Activated naive CD4-positive, alpha-beta T cell treated with anti-CD3 and anti-CD28 coated beads, Interleukin-2, amount 50 U/mL, for 24 hours (primary cell): ENCODE data around the gene CBL.
"Not testable (repeated sequence)": the region's sequence is repeated elsewhere in the genome, so short reads cannot be mapped to it uniquely, and the experiment has no call there.

Experiments
- H3K27ac Mint-ChIP-seq: one replicate; pipeline ENCODE4 v1.8.0; 2021; ENCODE audit warnings: mild to moderate bottlenecking, mixed read lengths
- H3K27me3 Mint-ChIP-seq: one replicate; pipeline ENCODE4 v1.8.0; 2021; ENCODE audit warnings: mixed read lengths
- H3K36me3 Mint-ChIP-seq: one replicate; pipeline ENCODE4 v1.8.0; 2021; ENCODE audit warnings: mixed read lengths
- H3K4me1 Mint-ChIP-seq: one replicate; pipeline ENCODE4 v1.8.0; 2021; ENCODE audit warnings: mixed read lengths
- H3K4me3 Mint-ChIP-seq: one replicate; pipeline ENCODE4 v1.8.0; 2021; ENCODE audit warnings: mild to moderate bottlenecking, mixed read lengths
- H3K9me3 Mint-ChIP-seq: one replicate; pipeline ENCODE4 v1.8.0; 2021; ENCODE audit warnings: mixed read lengths

The CBL gene

GRCh38 chr11:119179342-119179741 lies 26.8 kb upstream of the CBL start:
- Mint-ChIP-seq H3K36me3 (peaks cover 5% of the 10 kb centered on the region), H3K9me3 (no peaks in the 10 kb centered on the region), H3K27ac (no peak overlapping the region), H3K27me3 (no peaks in the 10 kb centered on the region), H3K4me3 (no peak overlapping the region), H3K4me1 (peaks cover 17% of the 10 kb centered on the region)

- Mint-ChIP-seq H3K4me1 (peaks cover 17% of the 10 kb centered on the region), H3K4me3 (no peak overlapping the region)
Observed at GRCh38 chr11:119179983-119180382, 26.2 kb upstream of the CBL start.

GRCh38 chr11:119180729-119181676 lies 25.1 kb upstream of the CBL start:
- Mint-ChIP-seq H3K27ac (no peak overlapping the region), H3K27me3 (no peaks in the 10 kb centered on the region), H3K36me3 (peaks cover 3% of the 10 kb centered on the region), H3K4me1 (peaks cover 11% of the 10 kb centered on the region), H3K9me3 (no peaks in the 10 kb centered on the region), H3K4me3 (no peak overlapping the region)

More at GRCh38 chr11:119179983-119180382, 26.2 kb upstream of the CBL start:
- no peaks in the 10 kb centered on the region for H3K9me3 Mint-ChIP-seq
- H3K27ac Mint-ChIP-seq: no peak overlapping the region
- no peaks in the 10 kb centered on the region for H3K27me3 Mint-ChIP-seq
- H3K36me3 Mint-ChIP-seq: peaks cover 5% of the 10 kb centered on the region

GRCh38 chr11:119181677-119182412 lies 24.3 kb upstream of the CBL start:
- Mint-ChIP-seq H3K27me3 (no peaks in the 10 kb centered on the region), H3K27ac (no peak overlapping the region), H3K4me3 (no peak overlapping the region), H3K9me3 (no peaks in the 10 kb centered on the region), H3K36me3 (peaks cover 3% of the 10 kb centered on the region), H3K4me1 (peaks cover 11% of the 10 kb centered on the region)

GRCh38 chr11:119184399-119184798 lies 21.7 kb upstream of the CBL start:
- H3K4me1 Mint-ChIP-seq, H3K9me3 Mint-ChIP-seq, H3K36me3 Mint-ChIP-seq, H3K4me3 Mint-ChIP-seq, H3K27me3 Mint-ChIP-seq, H3K27ac Mint-ChIP-seq: not testable (repeated sequence)

DNA sequence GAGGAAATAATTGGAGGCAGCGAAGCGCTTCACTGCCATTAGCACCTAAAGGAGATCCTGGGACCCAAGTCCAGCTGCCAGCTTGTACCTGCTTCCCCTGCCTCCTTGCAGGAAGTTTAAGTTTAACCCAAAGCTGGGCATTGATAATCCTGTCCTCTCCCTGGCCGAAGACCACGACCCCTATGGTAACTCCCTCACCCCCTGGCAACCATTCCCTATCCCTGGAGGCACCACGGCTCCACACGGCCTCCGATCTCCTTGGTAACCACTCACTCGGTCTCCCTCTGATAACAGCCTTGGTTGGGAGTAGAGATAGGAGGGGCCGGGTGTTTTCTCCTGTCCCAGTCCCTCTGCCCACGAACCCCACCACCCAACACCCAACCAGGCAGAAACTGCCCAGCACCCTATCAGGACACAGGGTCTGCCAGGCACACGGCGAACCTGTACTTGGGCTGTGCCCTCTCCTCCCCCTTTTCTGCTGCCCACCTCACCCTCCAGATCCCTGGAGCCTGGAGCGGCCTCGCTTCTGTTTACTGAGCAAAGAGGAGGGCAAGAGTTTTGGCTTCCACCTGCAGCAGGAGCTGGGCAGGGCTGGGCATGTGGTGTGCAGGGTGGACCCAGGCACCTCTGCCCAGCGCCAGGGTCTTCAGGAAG lies 20.0 kb upstream of the CBL start:
- Mint-ChIP-seq H3K36me3 (peaks cover 3% of the 10 kb centered on the region), H3K27me3 (no peaks in the 10 kb centered on the region), H3K4me1 (no peaks in the 10 kb centered on the region), H3K9me3 (no peaks in the 10 kb centered on the region), H3K4me3 (no peak overlapping the region), H3K27ac (no peak overlapping the region)

DNA sequence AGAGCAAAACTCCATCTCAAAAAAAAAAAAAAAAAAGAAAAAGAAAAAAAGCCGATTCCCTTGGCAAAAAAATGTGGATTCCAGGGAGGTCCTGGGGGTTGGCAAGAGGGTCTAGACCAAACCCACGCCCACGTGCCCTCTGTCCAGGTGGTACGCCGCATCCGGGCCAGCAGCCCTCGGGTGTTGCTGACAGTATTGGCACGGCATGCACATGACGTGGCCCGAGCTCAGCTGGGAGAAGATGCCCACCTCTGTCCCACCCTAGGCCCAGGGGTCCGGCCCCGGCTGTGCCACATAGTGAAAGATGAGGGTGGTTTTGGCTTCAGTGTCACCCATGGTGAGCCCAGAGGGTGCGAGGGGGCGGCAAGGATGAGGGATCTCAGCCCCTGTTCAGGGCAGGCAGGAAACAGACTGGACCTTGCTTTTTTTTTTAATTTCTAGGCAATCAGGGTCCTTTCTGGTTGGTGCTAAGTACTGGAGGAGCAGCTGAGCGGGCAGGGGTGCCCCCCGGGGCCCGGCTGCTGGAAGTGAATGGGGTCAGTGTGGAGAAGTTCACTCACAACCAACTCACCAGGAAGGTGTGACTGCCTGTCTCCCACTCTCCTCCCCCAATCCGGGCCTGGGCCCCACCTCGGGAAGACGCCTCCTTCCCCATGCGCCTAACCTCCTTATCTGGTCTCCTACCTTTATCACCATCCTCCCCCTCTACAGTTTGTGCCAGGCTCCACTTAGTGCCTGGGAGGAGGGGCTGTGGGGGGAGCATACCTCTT lies 18.8 kb upstream of the CBL start:
- Mint-ChIP-seq H3K27me3 (no peaks in the 10 kb centered on the region), H3K9me3 (no peaks in the 10 kb centered on the region), H3K4me1 (no peaks in the 10 kb centered on the region)

GRCh38 chr11:119188067-119188466 lies 18.1 kb upstream of the CBL start:
- no peaks in the 10 kb centered on the region for H3K4me1 Mint-ChIP-seq
- no peak overlapping the region for H3K27ac Mint-ChIP-seq
- no peaks in the 10 kb centered on the region for H3K27me3 Mint-ChIP-seq
- H3K4me3 Mint-ChIP-seq: no peak overlapping the region
- H3K36me3 Mint-ChIP-seq: peaks cover 3% of the 10 kb centered on the region
- no peaks in the 10 kb centered on the region for H3K9me3 Mint-ChIP-seq

More for the DNA sequence above, 18.8 kb upstream of the CBL start:
- no peak overlapping the region for H3K4me3 Mint-ChIP-seq
- no peak overlapping the region for H3K27ac Mint-ChIP-seq
- peaks cover 3% of the 10 kb centered on the region for H3K36me3 Mint-ChIP-seq

DNA sequence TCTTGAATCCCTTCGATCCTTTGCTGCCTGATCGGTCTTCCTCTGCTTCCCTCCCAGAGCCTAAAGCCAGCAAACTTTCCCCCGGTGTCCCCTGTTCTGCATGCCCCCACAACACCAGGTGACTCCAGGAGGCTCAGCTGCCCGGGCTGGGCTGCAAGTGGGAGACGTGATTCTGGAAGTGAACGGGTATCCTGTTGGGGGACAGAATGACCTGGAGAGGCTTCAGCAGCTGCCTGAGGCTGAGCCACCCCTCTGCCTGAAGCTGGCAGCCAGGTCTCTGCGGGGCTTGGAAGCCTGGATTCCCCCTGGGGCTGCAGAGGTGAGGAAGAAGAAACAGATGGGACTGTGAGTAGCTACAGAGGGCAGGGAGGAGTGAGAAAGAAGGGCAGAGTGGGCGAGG lies 17.3 kb upstream of the CBL start:
- Mint-ChIP-seq H3K27me3 (no peaks in the 10 kb centered on the region), H3K36me3 (no peaks in the 10 kb centered on the region), H3K4me3 (no peak overlapping the region), H3K27ac (no peak overlapping the region), H3K9me3 (no peaks in the 10 kb centered on the region), H3K4me1 (no peaks in the 10 kb centered on the region)

- Mint-ChIP-seq H3K27me3 (no peaks in the 10 kb centered on the region), H3K36me3 (no peaks in the 10 kb centered on the region), H3K9me3 (no peaks in the 10 kb centered on the region), H3K27ac (no peak overlapping the region), H3K4me3 (no peak overlapping the region), H3K4me1 (no peaks in the 10 kb centered on the region)
Observed at GRCh38 chr11:119189393-119189792, 16.7 kb upstream of the CBL start.

DNA sequence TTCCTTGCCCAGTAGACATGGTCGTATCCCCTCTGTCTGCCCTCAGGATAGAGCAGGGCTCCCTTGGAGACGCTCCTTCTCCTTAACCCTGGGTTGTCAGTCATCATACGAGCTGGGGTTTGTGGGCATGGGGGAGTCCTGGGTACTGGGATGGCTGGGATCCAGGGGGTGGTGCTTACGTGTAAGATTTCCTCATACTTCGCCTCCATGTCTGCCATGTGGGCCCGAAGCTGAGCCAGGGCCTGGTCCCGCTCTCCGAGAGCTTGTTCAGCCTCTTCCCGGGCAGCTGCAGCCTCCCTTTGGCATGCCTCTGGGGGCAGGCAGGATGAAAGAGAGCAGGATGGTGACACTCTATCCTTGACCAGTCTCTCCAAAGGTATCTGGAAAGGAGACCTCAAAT lies 15.6 kb upstream of the CBL start:
- no peak overlapping the region for H3K27ac Mint-ChIP-seq
- H3K36me3 Mint-ChIP-seq: no peaks in the 10 kb centered on the region
- H3K27me3 Mint-ChIP-seq: no peaks in the 10 kb centered on the region
- no peaks in the 10 kb centered on the region for H3K4me1 Mint-ChIP-seq
- no peak overlapping the region for H3K4me3 Mint-ChIP-seq
- no peaks in the 10 kb centered on the region for H3K9me3 Mint-ChIP-seq

- not testable (repeated sequence) for H3K36me3 Mint-ChIP-seq, H3K27me3 Mint-ChIP-seq, H3K9me3 Mint-ChIP-seq, H3K4me3 Mint-ChIP-seq, H3K4me1 Mint-ChIP-seq, H3K27ac Mint-ChIP-seq
Observed at GRCh38 chr11:119191265-119191664, 14.9 kb upstream of the CBL start.

DNA sequence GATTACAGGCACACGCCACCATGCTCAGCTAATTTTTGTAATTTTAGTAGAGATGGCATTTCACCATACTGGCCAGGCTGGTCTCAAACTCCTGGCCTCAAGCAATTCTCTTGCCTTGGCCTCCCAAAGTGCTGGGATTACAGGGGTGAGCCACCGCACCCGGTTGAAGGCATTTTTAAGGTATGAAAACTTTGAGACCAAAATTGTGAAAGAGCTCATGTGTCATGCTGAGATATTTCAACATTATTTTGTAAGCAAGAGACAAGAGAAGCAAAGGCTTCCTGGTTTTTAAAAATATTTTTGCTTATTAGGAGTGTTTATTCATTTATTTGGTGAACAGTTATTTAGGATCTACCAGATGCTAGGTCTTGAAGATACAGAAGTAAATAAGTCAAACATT lies 14.0 kb upstream of the CBL start:
- Mint-ChIP-seq H3K27me3 (no peaks in the 10 kb centered on the region), H3K9me3 (no peaks in the 10 kb centered on the region), H3K36me3 (no peaks in the 10 kb centered on the region), H3K4me3 (no peak overlapping the region), H3K4me1 (peaks cover 7% of the 10 kb centered on the region), H3K27ac (no peak overlapping the region)

DNA sequence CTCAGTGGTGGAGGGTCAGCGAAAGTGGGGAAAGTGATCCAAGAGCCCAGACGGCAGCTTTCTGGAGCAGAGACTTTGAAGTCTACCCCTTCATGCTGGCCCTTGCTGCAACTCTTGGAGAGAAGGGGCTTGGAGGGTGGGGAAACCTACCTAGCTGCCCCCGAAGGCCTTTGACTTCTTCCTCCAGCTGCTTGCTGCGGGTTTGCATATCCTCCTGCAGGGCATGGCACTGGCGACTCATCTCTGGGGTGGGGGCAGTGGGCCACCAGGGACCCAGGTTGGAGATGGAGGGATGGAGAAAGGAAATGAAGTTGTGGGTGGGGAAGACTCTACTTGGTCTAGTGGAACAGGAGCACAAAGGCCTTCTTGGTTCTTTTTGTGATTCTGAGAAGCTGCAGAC lies 13.1 kb upstream of the CBL start:
- Mint-ChIP-seq H3K27ac (no peak overlapping the region), H3K4me3 (no peak overlapping the region), H3K9me3 (no peaks in the 10 kb centered on the region), H3K4me1 (peaks cover 7% of the 10 kb centered on the region), H3K27me3 (no peaks in the 10 kb centered on the region), H3K36me3 (no peaks in the 10 kb centered on the region)

GRCh38 chr11:119193626-119194025 lies 12.5 kb upstream of the CBL start:
- Mint-ChIP-seq H3K9me3 (no peaks in the 10 kb centered on the region), H3K4me3 (no peak overlapping the region), H3K36me3 (no peaks in the 10 kb centered on the region), H3K27me3 (no peaks in the 10 kb centered on the region), H3K27ac (no peak overlapping the region), H3K4me1 (peaks cover 7% of the 10 kb centered on the region)
